Activated CD8-positive, alpha-beta memory T cell treated with anti-CD3 and anti-CD28 coated beads for 24 hours (primary cell): Measurements from ENCODE around the gene FSHB.

Source experiments
- DNase-seq: peaks from one replicate; pipeline ENCODE4 v3.0.0-alpha.2; 2020

FSHB gene

DNA sequence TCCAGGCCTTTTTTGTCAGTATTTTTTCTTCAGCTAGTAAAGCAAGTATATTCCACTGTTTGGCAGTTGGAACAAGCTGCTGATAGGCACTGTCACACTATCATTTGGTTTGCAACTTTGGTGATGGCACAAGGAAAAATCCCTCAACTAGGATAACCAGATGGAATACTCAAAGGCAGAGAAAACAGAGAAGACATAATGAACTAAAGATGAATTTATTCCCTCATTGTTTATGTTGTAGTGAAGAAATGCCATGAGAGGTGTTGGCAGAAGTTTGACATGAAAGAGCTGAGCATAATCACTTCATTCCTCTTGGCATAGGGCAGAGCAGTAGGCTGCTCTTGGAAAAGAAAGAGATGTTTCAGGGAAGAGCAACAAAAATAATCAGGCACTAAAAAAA lies 39.9 kb downstream of the FSHB start:
- DNase-seq: no peak

DNA sequence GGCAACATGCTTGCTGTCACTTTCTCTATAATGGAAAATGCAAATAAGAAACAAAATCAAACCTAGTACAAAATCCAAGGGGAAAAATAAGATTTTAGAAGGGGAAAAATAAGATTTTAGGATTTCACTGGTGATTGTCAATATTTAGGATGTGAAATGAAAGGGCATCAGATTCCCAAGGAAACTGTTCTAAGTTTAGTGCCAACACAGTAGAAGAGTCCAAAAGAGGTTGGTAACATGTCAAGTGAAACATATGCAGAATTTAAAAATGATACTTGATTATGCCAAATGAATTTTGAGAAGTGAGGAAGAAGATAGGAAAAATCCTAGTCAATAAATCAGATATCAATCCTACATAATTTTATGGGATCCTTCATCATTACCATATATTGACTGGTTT lies 46.4 kb downstream of the FSHB start:
- no peak for DNase-seq

DNA sequence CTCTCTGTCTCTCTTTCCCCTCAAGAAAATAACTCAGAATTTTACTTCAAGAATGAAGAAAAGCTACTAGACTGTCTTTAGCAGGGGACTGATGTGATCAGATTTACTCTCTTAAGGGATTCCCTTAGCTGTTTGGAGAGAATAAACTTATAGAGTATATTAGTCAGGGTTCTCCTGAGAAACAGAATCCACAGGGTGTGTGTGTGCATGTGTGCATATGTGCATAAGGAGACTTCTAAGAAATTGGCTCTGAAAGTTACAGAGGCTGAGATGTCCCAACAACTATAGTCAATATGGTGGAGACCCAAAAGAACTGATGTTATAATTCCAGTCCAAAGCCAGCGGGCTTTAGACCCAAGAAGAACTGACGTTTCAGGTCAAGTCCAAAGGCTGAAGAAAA lies 49.0 kb downstream of the FSHB start:
- DNase-seq: no peak

DNA sequence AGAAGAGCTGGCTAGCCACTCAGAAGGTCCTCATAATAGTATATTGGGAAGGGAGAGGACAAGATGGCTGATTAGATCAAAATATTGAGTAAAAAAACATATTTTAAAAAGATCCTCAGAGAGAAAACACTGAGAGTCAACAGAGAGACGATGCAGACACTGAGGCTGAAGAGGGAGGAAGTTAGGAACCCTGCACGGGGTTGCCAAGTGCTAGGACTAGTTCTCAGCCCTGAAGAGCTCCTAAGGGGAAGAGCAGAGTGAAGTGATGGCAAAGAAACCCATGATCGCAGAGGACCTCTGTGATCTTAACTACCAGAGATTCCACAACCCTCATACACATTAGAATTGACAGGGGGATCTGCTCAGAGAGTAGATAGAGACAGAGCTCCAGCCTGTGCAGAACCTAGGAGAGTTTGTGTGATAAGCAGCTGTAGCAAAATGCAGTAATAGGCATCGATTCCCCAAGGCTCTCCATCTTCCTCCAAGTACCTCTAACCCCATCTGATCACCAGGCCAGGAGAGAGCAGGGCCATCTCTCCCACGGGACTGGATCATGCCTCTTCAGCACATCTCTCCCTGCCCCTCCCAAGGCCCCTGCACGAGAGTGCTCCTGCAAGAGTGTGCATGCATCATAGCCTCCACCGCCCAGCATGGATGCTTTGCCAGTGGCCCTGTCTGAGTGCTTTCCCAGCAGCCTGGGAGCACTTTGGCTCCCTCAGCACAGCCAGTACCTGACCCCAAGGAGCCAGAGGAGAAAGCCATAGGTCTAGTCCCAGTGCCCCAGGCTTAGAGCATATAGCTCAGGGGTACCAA lies 50.9 kb downstream of the FSHB start:
- peak; percentile 57 for DNase-seq

DNA sequence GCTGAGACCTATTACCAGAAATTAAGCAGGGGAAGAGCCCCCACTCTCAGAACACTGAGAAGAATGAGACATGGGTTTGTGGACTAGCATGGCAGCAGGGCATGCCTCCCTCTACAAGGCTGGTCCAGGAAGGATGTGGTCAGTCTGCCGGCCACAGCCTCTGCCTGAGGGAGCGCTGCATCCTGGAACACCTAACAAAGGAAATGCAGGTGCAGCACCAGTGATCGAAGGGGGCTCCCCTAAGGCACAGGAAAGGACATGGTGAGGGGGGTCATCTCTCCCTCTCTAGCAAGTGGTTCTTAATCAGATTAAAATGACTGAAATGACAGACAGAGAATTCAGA lies 51.4 kb downstream of the FSHB start:
- DNase-seq: peak; percentile 57
